ENCODE data around the gene MACIR.

The MACIR gene

DNA sequence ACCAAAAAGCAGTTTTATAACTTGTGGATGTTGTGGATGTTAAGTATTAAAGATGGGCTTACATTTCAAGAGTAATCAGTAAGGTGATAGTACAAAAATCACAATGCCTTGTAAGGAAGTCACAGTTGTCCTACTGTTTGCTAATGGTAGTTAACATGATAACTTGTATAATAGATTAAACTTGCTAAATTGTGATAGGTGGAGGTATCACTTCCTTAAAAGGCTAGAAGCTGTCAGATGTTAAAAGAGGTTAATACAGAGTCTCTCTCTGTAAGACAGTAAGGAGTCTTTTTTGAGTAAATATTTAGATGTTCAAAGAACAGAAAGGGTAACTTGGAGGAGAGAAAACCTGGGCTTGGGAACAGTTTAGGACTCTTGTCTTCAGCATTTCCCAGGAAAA lies 14.2 kb upstream of the MACIR start:
- TF ChIP-seq, protein P1, sequence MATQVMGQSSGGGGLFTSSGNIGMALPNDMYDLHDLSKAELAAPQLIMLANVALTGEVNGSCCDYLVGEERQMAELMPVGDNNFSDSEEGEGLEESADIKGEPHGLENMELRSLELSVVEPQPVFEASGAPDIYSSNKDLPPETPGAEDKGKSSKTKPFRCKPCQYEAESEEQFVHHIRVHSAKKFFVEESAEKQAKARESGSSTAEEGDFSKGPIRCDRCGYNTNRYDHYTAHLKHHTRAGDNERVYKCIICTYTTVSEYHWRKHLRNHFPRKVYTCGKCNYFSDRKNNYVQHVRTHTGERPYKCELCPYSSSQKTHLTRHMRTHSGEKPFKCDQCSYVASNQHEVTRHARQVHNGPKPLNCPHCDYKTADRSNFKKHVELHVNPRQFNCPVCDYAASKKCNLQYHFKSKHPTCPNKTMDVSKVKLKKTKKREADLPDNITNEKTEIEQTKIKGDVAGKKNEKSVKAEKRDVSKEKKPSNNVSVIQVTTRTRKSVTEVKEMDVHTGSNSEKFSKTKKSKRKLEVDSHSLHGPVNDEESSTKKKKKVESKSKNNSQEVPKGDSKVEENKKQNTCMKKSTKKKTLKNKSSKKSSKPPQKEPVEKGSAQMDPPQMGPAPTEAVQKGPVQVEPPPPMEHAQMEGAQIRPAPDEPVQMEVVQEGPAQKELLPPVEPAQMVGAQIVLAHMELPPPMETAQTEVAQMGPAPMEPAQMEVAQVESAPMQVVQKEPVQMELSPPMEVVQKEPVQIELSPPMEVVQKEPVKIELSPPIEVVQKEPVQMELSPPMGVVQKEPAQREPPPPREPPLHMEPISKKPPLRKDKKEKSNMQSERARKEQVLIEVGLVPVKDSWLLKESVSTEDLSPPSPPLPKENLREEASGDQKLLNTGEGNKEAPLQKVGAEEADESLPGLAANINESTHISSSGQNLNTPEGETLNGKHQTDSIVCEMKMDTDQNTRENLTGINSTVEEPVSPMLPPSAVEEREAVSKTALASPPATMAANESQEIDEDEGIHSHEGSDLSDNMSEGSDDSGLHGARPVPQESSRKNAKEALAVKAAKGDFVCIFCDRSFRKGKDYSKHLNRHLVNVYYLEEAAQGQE (IDR thresholded peaks at IDR 0.05; ENCODE audit: low read depth): no peak
- TF ChIP-seq CREB1 (IDR thresholded peaks at IDR 0.05; ENCODE audit: low read depth): no peak
- TF ChIP-seq YY1 (IDR thresholded peaks at IDR 0.05; ENCODE audit: low read depth): no peak
- TF ChIP-seq FOXM1 (IDR thresholded peaks at IDR 0.05; ENCODE audit: borderline replicate concordance, low read depth): no peak
- no peak for TF ChIP-seq TEAD4 (IDR thresholded peaks at IDR 0.05)
- no peak for TF ChIP-seq EP300 (IDR thresholded peaks at IDR 0.05; ENCODE audit: borderline replicate concordance)
- TF ChIP-seq ZBTB7A (IDR thresholded peaks at IDR 0.05; ENCODE audit: low read depth): no peak
- TF ChIP-seq CEBPB (IDR thresholded peaks at IDR 0.05): no peak
- TF ChIP-seq EGR1 (IDR thresholded peaks at IDR 0.05): no peak
- no peak for TF ChIP-seq RAD21 (IDR thresholded peaks at IDR 0.05; ENCODE audit: low read depth)
- TF ChIP-seq TCF12 (IDR thresholded peaks at IDR 0.05; ENCODE audit: low read depth): no peak
- TF ChIP-seq NFIC (IDR thresholded peaks at IDR 0.05): no peak
- TF ChIP-seq, protein P2, sequence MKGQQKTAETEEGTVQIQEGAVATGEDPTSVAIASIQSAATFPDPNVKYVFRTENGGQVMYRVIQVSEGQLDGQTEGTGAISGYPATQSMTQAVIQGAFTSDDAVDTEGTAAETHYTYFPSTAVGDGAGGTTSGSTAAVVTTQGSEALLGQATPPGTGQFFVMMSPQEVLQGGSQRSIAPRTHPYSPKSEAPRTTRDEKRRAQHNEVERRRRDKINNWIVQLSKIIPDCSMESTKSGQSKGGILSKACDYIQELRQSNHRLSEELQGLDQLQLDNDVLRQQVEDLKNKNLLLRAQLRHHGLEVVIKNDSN (IDR thresholded peaks at IDR 0.05): no peak
- TF ChIP-seq TAF1 (IDR thresholded peaks at IDR 0.05; ENCODE audit: low read depth): no peak
- TF ChIP-seq, protein P3, sequence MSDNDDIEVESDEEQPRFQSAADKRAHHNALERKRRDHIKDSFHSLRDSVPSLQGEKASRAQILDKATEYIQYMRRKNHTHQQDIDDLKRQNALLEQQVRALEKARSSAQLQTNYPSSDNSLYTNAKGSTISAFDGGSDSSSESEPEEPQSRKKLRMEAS (IDR thresholded peaks at IDR 0.05): no peak

DNA sequence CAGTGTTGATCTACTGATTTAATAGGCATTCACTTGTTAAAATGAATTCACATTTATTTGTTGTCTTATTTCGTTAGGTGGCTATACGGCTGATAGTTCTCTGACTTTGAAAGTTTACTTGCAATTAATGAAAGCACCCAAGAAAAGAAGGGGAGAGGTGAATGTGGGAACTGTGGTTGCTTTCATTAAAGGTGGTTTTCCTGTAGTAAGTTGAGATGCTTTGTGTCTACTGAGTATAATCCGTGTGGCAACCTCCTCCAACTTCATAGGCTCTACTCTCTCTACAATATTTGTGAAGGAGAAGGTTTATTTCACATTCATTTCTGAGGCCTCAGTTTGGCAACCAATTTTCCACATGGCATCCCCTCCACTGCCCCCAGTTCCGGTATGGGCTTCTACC lies 12.8 kb upstream of the MACIR start:
- TF ChIP-seq CEBPB (IDR thresholded peaks at IDR 0.05): no peak
- no peak for TF ChIP-seq ZBTB7A (IDR thresholded peaks at IDR 0.05; ENCODE audit: low read depth)
- TF ChIP-seq, protein P3 (IDR thresholded peaks at IDR 0.05): no peak
- TF ChIP-seq TEAD4 (IDR thresholded peaks at IDR 0.05): no peak
- TF ChIP-seq CREB1 (IDR thresholded peaks at IDR 0.05; ENCODE audit: low read depth): no peak
- TF ChIP-seq, protein P2 (IDR thresholded peaks at IDR 0.05): no peak
- no peak for TF ChIP-seq TCF12 (IDR thresholded peaks at IDR 0.05; ENCODE audit: low read depth)
- TF ChIP-seq, protein P1 (IDR thresholded peaks at IDR 0.05; ENCODE audit: low read depth): no peak
- no peak for TF ChIP-seq TAF1 (IDR thresholded peaks at IDR 0.05; ENCODE audit: low read depth)
- no peak for TF ChIP-seq RAD21 (IDR thresholded peaks at IDR 0.05; ENCODE audit: low read depth)
- TF ChIP-seq EGR1 (IDR thresholded peaks at IDR 0.05): no peak
- TF ChIP-seq NFIC (IDR thresholded peaks at IDR 0.05): no peak
- no peak for TF ChIP-seq FOXM1 (IDR thresholded peaks at IDR 0.05; ENCODE audit: borderline replicate concordance, low read depth)
- TF ChIP-seq YY1 (IDR thresholded peaks at IDR 0.05; ENCODE audit: low read depth): no peak
- TF ChIP-seq EP300 (IDR thresholded peaks at IDR 0.05; ENCODE audit: borderline replicate concordance): no peak

DNA sequence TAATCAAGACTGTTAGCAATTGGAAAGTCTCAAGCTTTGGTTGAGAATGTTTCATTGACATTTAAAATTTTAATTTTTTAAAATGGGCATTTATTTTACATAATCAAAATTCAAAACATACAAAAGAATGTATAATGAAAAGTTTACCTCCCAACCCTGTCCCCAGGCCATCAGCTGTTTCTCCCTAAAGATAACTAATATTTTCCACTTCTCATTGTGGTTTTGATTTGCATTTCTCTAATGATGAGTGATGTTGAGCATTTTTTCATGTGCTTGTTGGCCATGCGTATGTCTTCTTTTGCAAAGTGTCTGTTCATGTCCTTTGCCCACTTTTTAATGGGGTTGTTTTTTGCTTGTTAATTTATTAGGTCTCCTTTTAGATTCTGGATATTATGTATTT lies 11.4 kb upstream of the MACIR start:
- no peak for TF ChIP-seq FOXM1 (IDR thresholded peaks at IDR 0.05; ENCODE audit: borderline replicate concordance, low read depth)
- no peak for TF ChIP-seq NFIC (IDR thresholded peaks at IDR 0.05)
- TF ChIP-seq TCF12 (IDR thresholded peaks at IDR 0.05; ENCODE audit: low read depth): no peak
- no peak for TF ChIP-seq TEAD4 (IDR thresholded peaks at IDR 0.05)
- TF ChIP-seq YY1 (IDR thresholded peaks at IDR 0.05; ENCODE audit: low read depth): no peak
- TF ChIP-seq, protein P1 (IDR thresholded peaks at IDR 0.05; ENCODE audit: low read depth): no peak
- TF ChIP-seq EP300 (IDR thresholded peaks at IDR 0.05; ENCODE audit: borderline replicate concordance): no peak
- no peak for TF ChIP-seq EGR1 (IDR thresholded peaks at IDR 0.05)
- TF ChIP-seq, protein P3 (IDR thresholded peaks at IDR 0.05): no peak
- no peak for TF ChIP-seq TAF1 (IDR thresholded peaks at IDR 0.05; ENCODE audit: low read depth)
- TF ChIP-seq, protein P2 (IDR thresholded peaks at IDR 0.05): no peak
- TF ChIP-seq CREB1 (IDR thresholded peaks at IDR 0.05; ENCODE audit: low read depth): no peak
- TF ChIP-seq RAD21 (IDR thresholded peaks at IDR 0.05; ENCODE audit: low read depth): no peak
- TF ChIP-seq CEBPB (IDR thresholded peaks at IDR 0.05): no peak
- TF ChIP-seq ZBTB7A (IDR thresholded peaks at IDR 0.05; ENCODE audit: low read depth): no peak

All from Ishikawa (cell line).